Hepatocyte (in vitro differentiated cells): ENCODE results near the gene STAC3. TPM values are rescaled to one million over a fixed set of nuclear protein-coding genes. Genes with fewer than 3 reads are reported as not detected.

Experiments
- DNase-seq: peaks from one replicate; pipeline ENCODE4 v3.0.0-alpha.2; 2016; ENCODE audit warnings: low spot score
- H2AFZ ChIP-seq: fragments of 200-600 bp; sonication (generic); 2 replicates; pipeline ENCODE4 v1.6.0; 2016; ENCODE audit warnings: antibody characterized with exemption, mild to moderate bottlenecking
- H3K27ac ChIP-seq: fragments of 200-600 bp; sonication (generic); 2 replicates; pipeline ENCODE4 v1.5.1; 2016; ENCODE audit warnings: mild to moderate bottlenecking
- H3K27me3 ChIP-seq: fragments of 200-600 bp; sonication (generic); 2 replicates; pipeline ENCODE4 v1.6.1; 2016
- H3K36me3 ChIP-seq: fragments of 200-600 bp; sonication (generic); replicated peaks from 2 replicates; pipeline ENCODE4 v1.5.1; 2016; ENCODE audit warnings: low read depth; ENCODE audit not compliant: insufficient read depth
- H3K4me1 ChIP-seq: fragments of 200-600 bp; sonication (generic); 2 replicates; pipeline ENCODE4 v1.5.1; 2016; ENCODE audit warnings: mild to moderate bottlenecking, moderate library complexity; ENCODE audit not compliant: insufficient read depth
- H3K4me2 ChIP-seq: fragments of 200-600 bp; sonication (generic); 2 replicates; pipeline ENCODE4 v1.6.0; 2016
- H3K4me3 ChIP-seq: fragments of 200-600 bp; sonication (generic); 2 replicates; pipeline ENCODE4 v1.5.1; 2016; ENCODE audit warnings: mild to moderate bottlenecking
- H3K79me2 ChIP-seq: fragments of 200-600 bp; sonication (generic); 2 replicates; pipeline ENCODE4 v1.6.0; 2017; ENCODE audit warnings: mild to moderate bottlenecking
- H3K9me2 ChIP-seq: fragments of 200-600 bp; sonication (generic); replicated peaks from 2 replicates; pipeline ENCODE4 v1.6.0; 2017; ENCODE audit warnings: mild to moderate bottlenecking; ENCODE audit not compliant: insufficient read depth
- H3K9me3 ChIP-seq: fragments of 200-600 bp; sonication (generic); 2 replicates; pipeline ENCODE4 v1.5.1; 2016; ENCODE audit warnings: low read depth, mild to moderate bottlenecking
- H4K20me1 ChIP-seq: fragments of 200-600 bp; sonication (generic); 2 replicates; pipeline ENCODE4 v1.6.0; 2016; ENCODE audit warnings: mild to moderate bottlenecking; ENCODE audit not compliant: insufficient read depth, poor library complexity, severe bottlenecking
- CTCF ChIP-seq: fragments of 200-600 bp; sonication (generic); IDR thresholded peaks from 2 replicates; pipeline ENCODE4 v1.5.1; 2016; ENCODE audit warnings: antibody characterized with exemption, mild to moderate bottlenecking; ENCODE audit not compliant: poor library complexity
- EZH2 ChIP-seq: fragments of 200-600 bp; sonication (generic); IDR thresholded peaks from 2 replicates; pipeline ENCODE4 v1.6.1; 2016; ENCODE audit warnings: antibody characterized with exemption, mild to moderate bottlenecking, borderline replicate concordance
- EZH2phosphoT487 ChIP-seq: fragments of 200-600 bp; sonication (generic); IDR thresholded peaks from one replicate; pipeline ENCODE4 v1.6.1; 2018; ENCODE audit warnings: antibody characterized with exemption, mild to moderate bottlenecking, low read depth, moderate library complexity; ENCODE audit not compliant: unreplicated experiment, severe bottlenecking
- WGBS: methylation state at CpG from one replicate; pipeline ENCODE4 v1.1.6; 2016; ENCODE audit warnings: low lambda C conversion rate; ENCODE audit errors: missing lambda C conversion rate; 5-methylcytosine and 5-hydroxymethylcytosine counted together
- polyA plus RNA-seq: library from polyadenylated mRNA; unstranded; fragments of >200 nt; fragmentation: Nextera tagmentation; extraction: Ambion mirVana; gene quantifications from 2 replicates; pipeline ENCODE4 v1.2.1, GENCODE V29; 2016
- total RNA-seq: library from RNA; depleted of rRNA; stranded (reverse); fragments of >200 nt; gene quantifications from 2 replicates; pipeline ENCODE4 v1.2.3, GENCODE V29; 2014

The STAC3 gene
- total and polyA plus RNA-seq, 2 experiments from 2014 or later = 0.23 to 0.83 TPM

GRCh38 chr12:57258977-57259970, 8.3 kb upstream of the STAC3 start:
- peak; percentile 28 for DNase-seq
- H3K4me2 ChIP-seq = no peak overlapping the region
- TF ChIP-seq EZH2 = no peak
- no peak for TF ChIP-seq CTCF
- TF ChIP-seq EZH2phosphoT487 = no peak
- H3K27ac ChIP-seq = peak overlapping the region; percentile 22
- H3K79me2 ChIP-seq = no peaks in the 10 kb centered on the region
- no peak overlapping the region for H2AFZ ChIP-seq
- no peaks in the 10 kb centered on the region for H3K4me1 ChIP-seq
- H3K4me3 ChIP-seq = no peak overlapping the region
- no peaks in the 10 kb centered on the region for H4K20me1 ChIP-seq
- 78% methylated on average over 6 of the region's 6 CpGs for WGBS
- H3K9me2 ChIP-seq = no peaks in the 10 kb centered on the region
- no peaks in the 10 kb centered on the region for H3K36me3 ChIP-seq
- H3K9me3 ChIP-seq = no peaks in the 10 kb centered on the region
- H3K27me3 ChIP-seq = no peaks in the 10 kb centered on the region

- Histone ChIP-seq H3K27me3 (no peaks in the 10 kb centered on the region), H3K9me2 (no peaks in the 10 kb centered on the region), H3K27ac (no peak overlapping the region), H3K4me1 (no peaks in the 10 kb centered on the region), H4K20me1 (no peaks in the 10 kb centered on the region), H3K79me2 (no peaks in the 10 kb centered on the region), H2AFZ (no peak overlapping the region), H3K36me3 (no peaks in the 10 kb centered on the region), H3K4me2 (no peak overlapping the region), H3K4me3 (no peak overlapping the region), H3K9me3 (no peaks in the 10 kb centered on the region)
- WGBS = 96% methylated on average over 6 of the region's 6 CpGs
- TF ChIP-seq EZH2phosphoT487 (no peak), CTCF (no peak), EZH2 (no peak)
- DNase-seq = no peak
Observed at GRCh38 chr12:57255916-57256315, 4.9 kb upstream of the STAC3 start.

GRCh38 chr12:57254506-57255280, 3.7 kb upstream of the STAC3 start:
- H3K27ac ChIP-seq = no peak overlapping the region
- no peaks in the 10 kb centered on the region for H3K36me3 ChIP-seq
- no peak overlapping the region for H2AFZ ChIP-seq
- no peak for TF ChIP-seq EZH2phosphoT487
- TF ChIP-seq EZH2 = no peak
- no peak for TF ChIP-seq CTCF
- no peaks in the 10 kb centered on the region for H3K9me2 ChIP-seq
- WGBS = 97% methylated on average over 13 of the region's 14 CpGs
- no peaks in the 10 kb centered on the region for H3K27me3 ChIP-seq
- H3K4me1 ChIP-seq = no peaks in the 10 kb centered on the region
- no peak for DNase-seq
- no peaks in the 10 kb centered on the region for H3K79me2 ChIP-seq
- no peaks in the 10 kb centered on the region for H4K20me1 ChIP-seq
- no peaks in the 10 kb centered on the region for H3K9me3 ChIP-seq
- H3K4me3 ChIP-seq = no peak overlapping the region
- H3K4me2 ChIP-seq = no peak overlapping the region
